Measurements from ENCODE around the gene TMC8.

DNA sequence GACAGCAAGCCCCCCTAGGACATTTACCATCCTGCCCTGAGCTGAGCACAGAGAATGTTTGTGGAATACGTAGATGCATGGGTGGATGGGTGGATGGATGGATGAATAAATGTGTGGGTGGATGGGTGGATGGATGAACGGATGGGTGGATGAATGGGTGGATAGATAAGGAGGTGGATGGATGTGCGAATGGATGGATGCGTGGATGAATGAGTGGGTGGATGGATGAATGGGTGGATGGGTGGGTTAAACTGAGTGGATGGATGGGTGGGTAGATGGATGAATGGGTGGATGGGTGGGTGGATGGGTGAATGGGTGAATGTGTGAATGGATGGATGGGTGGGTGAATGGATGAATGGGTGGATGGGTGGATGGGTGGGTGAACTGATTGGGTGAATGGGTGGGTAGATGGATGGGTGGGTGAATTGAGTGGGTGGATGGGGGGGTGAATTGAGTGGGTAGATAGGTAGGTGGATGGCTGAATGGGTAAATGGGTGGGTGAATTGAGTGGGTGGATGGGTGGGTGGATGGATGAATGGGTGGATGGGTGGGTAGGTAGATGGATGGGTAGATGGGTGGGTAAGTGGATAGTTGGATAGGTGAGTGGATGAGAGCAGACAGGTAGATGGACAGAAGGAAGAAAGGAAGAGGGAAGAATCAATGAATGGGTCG, 7.2 kb upstream of the TMC8 start:
- TF ChIP-seq, protein P1, sequence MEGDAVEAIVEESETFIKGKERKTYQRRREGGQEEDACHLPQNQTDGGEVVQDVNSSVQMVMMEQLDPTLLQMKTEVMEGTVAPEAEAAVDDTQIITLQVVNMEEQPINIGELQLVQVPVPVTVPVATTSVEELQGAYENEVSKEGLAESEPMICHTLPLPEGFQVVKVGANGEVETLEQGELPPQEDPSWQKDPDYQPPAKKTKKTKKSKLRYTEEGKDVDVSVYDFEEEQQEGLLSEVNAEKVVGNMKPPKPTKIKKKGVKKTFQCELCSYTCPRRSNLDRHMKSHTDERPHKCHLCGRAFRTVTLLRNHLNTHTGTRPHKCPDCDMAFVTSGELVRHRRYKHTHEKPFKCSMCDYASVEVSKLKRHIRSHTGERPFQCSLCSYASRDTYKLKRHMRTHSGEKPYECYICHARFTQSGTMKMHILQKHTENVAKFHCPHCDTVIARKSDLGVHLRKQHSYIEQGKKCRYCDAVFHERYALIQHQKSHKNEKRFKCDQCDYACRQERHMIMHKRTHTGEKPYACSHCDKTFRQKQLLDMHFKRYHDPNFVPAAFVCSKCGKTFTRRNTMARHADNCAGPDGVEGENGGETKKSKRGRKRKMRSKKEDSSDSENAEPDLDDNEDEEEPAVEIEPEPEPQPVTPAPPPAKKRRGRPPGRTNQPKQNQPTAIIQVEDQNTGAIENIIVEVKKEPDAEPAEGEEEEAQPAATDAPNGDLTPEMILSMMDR (conservative IDR thresholded peaks at IDR 0.05; ENCODE audit: low read depth, low read length): no peak
- no peak for TF ChIP-seq EZH2 (IDR thresholded peaks at IDR 0.05; ENCODE audit: borderline replicate concordance, low read depth, low read length, poor library complexity, severe bottlenecking)
